Breast epithelium (tissue), 4 donors: ENCODE measurements around the gene TPRA1. TPM values are rescaled to one million over a fixed set of nuclear protein-coding genes. Genes with fewer than 3 reads are reported as not detected.

ENCODE experiments used
- DNase-seq, 2 donors: peaks; one replicate each; pipeline ENCODE4 v3.0.0-alpha.2; 2019; ENCODE audit warnings: low spot score in 2 of 2
- H3K27ac ChIP-seq, 2 donors: fragments of 200-600 bp; sonication (generic) in 1 of 2; one replicate each; pipeline ENCODE4 v1.5.1; 2016 to 2019; ENCODE audit warnings: mild to moderate bottlenecking in 1 of 2
- H3K27me3 ChIP-seq, 2 donors: fragments of 200-600 bp; sonication (generic) in 1 of 2; one replicate each; pipeline versions ENCODE4 v1.5.1 to v1.6.0; 2017 to 2019; ENCODE audit warnings: control low read depth in 1 of 2, mild to moderate bottlenecking in 1 of 2
- H3K36me3 ChIP-seq: fragments of 200-600 bp; one replicate; pipeline ENCODE4 v1.5.1; 2019
- H3K4me1 ChIP-seq, 2 donors: fragments of 200-600 bp; sonication (generic); one replicate each; pipeline ENCODE4 v1.5.1; 2016 to 2019; ENCODE audit warnings: control low read depth in 1 of 2
- H3K4me3 ChIP-seq, 3 donors: fragments of 200-600 bp; sonication (generic); 1 replicate in 2 of 3; 2 replicates in 1 of 3; pipeline ENCODE4 v1.5.1; 2016 to 2019; ENCODE audit warnings: mild to moderate bottlenecking in 3 of 3, moderate library complexity in 2 of 3
- H3K9me3 ChIP-seq, 2 donors: fragments of 200-600 bp; sonication (generic) in 1 of 2; one replicate each; pipeline ENCODE4 v1.5.1; 2016 to 2019; ENCODE audit warnings: control low read depth in 1 of 2
- POLR2A ChIP-seq: fragments of 450-650 bp; IDR thresholded peaks from one replicate; pipeline ENCODE4 v1.6.1; 2016; ENCODE audit warnings: antibody characterized with exemption, mild to moderate bottlenecking, moderate library complexity
- POLR2AphosphoS5 ChIP-seq, 3 donors: sonication (generic); formaldehyde crosslinking; IDR thresholded peaks; one replicate each; pipeline ENCODE4 v1.6.1; 2017; ENCODE audit warnings: antibody characterized with exemption in 3 of 3
- intact Hi-C: fragments of 100-400 bp; cut with DNase I; formaldehyde crosslinking; loops from one replicate; pipeline ENCODE4 v1.15.1; 2023; ENCODE audit warnings: low total_unique reads
- total RNA-seq, 3 donors: library from RNA; depleted of rRNA; stranded (reverse); fragments of >200 nt; gene quantifications; one replicate each; pipeline ENCODE4 v1.1.0, GENCODE V29; 2016
- TF ChIP-seq, protein P1 (sequence below), 3 donors: fragments of 450-650 bp; IDR thresholded peaks; one replicate each; pipeline ENCODE4 v1.5.1; 2016 to 2017; ENCODE audit warnings: antibody characterized with exemption in 3 of 3, mild to moderate bottlenecking in 3 of 3, moderate library complexity in 3 of 3

Gene TPRA1
- total RNA-seq, 3 donors from 2014 or later: 32.1 to 49.0 (median 39.8) TPM

DNA sequence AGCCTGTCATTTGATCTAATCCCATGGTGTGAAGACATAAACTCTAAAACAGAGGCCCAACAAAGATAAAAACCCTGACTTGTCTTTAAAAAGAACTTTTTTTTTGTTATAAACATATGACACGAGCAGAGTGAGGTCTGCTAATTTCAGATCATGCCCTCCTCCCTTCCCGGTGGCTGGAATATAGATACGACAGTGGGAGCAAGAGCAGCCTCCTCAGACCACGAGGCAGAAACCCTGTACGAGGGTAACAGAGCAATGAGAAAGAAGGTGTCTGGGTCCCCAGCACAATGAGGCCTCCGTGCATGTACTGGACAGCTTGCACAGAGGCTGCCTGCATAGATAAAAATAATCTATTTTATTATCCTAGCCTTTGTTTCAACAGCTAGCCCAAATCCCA, 5.8 kb downstream of the TPRA1 start:
- intact Hi-C loops: loop anchor here (5.0 kb wide), 1 partner anchor 303 kb away; no protein-coding TSS in a partner anchor
- no peak overlapping the region for H3K27ac ChIP-seq
- peaks cover 7 to 9% of the 10 kb centered on the region in 2 donors for H3K4me1 ChIP-seq
- no peaks in the 10 kb centered on the region for H3K27me3 ChIP-seq
- DNase-seq: no peak
- H3K9me3 ChIP-seq: no peaks in the 10 kb centered on the region
- TF ChIP-seq POLR2A (no peak), POLR2AphosphoS5 (IDR thresholded peaks at IDR 0.05) (no peak)
- TF ChIP-seq, protein P1, sequence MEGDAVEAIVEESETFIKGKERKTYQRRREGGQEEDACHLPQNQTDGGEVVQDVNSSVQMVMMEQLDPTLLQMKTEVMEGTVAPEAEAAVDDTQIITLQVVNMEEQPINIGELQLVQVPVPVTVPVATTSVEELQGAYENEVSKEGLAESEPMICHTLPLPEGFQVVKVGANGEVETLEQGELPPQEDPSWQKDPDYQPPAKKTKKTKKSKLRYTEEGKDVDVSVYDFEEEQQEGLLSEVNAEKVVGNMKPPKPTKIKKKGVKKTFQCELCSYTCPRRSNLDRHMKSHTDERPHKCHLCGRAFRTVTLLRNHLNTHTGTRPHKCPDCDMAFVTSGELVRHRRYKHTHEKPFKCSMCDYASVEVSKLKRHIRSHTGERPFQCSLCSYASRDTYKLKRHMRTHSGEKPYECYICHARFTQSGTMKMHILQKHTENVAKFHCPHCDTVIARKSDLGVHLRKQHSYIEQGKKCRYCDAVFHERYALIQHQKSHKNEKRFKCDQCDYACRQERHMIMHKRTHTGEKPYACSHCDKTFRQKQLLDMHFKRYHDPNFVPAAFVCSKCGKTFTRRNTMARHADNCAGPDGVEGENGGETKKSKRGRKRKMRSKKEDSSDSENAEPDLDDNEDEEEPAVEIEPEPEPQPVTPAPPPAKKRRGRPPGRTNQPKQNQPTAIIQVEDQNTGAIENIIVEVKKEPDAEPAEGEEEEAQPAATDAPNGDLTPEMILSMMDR (IDR thresholded peaks at IDR 0.05): no peak
- H3K36me3 ChIP-seq: no peaks in the 10 kb centered on the region
- H3K4me3 ChIP-seq: no peak overlapping the region

DNA sequence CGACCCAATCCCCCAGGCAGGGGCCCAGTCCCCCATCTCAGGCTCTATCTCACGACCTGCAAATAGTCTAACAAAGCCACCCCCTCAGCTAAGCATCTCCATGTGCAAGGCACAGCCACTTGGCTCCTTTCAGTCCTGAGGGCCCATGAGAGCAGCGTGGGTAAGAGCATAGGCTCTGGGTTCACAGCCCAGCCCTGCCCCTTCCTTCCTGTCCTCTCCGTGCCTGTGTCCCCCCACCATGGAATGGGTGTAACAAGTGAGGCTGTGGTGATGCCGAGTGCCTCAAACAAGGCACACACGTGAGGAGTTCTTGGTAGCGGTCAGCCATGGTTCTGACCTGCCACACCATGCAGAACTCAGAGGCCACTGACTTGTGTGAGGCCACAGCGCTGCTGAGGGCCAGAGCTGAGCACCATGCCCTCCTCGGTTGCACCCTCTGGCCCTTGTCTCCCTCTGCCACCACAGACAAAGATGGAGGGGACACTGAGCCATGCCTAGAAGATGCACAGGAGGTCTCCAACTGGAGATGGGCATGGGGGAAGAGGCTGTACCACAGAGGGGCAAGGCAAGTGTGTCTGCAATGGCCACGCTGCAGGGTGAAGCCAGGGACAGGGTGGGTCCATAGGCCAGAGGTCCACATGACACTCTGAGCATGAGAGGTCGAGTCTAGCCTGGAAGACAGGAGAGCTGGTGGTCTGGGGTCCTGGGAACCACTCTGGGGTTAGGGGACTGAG, 10.0 kb downstream of the TPRA1 start:
- TF ChIP-seq POLR2AphosphoS5 (IDR thresholded peaks at IDR 0.05): no peak
- TF ChIP-seq, protein P1 (IDR thresholded peaks at IDR 0.05): no peak
- TF ChIP-seq POLR2A: no peak
- Histone ChIP-seq H3K9me3 (no peaks in the 10 kb centered on the region), H3K4me1 (no peaks in the 10 kb centered on the region), H3K27me3 (no peaks in the 10 kb centered on the region), H3K4me3 (no peak overlapping the region), H3K36me3 (no peaks in the 10 kb centered on the region), H3K27ac (no peak overlapping the region)
- intact Hi-C loops: no loop called here
- DNase-seq: no peak

DNA sequence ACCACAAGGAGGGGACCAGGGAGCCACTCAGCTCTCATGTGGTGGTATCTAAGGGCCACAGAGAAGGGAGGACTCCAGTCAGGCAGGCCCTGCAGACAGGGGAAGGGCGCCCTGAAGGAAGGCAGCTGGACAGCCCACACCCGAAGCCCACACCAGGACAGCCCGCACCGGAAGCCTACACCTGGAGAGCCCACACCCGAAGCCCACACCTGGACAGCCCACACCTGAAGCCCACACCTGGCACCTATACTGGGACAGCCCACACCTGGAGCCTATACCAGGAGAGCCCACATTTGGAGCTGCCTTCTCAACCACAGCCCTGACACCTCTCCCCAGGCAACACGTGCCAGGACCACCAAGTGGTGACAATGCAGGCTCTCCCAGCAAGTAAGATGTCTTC, 11.7 kb downstream of the TPRA1 start:
- Histone ChIP-seq H3K27ac (no peak overlapping the region), H3K36me3 (no peaks in the 10 kb centered on the region), H3K27me3 (no peaks in the 10 kb centered on the region), H3K9me3 (no peaks in the 10 kb centered on the region), H3K4me1 (no peaks in the 10 kb centered on the region), H3K4me3 (no peak overlapping the region)
- no peak for DNase-seq
- TF ChIP-seq, protein P1 (IDR thresholded peaks at IDR 0.05): no peak
- no peak for TF ChIP-seq POLR2AphosphoS5 (IDR thresholded peaks at IDR 0.05)
- TF ChIP-seq POLR2A: no peak
- intact Hi-C loops: no loop called here

DNA sequence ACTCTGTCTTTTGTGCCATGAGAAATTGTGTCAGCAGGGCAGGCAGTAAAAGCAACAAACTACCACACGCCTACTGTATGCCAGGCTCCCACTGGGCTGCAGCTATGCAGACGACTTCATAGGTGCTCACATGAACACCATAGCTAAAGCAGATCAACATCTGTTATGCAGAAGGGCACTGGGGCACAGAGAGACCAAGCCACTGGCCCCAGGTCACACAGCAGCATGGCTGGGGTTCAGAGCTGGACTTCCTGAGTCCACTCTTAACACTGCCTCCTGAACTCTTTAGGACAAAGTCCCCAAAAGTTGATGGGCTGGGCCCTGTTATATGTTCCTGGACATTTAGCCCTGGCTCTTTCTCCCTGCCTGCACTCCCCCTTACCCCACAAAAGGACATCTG, 12.4 kb downstream of the TPRA1 start:
- intact Hi-C loops: no loop called here
- H3K4me3 ChIP-seq: no peak overlapping the region
- DNase-seq: no peak
- no peaks in the 10 kb centered on the region for H3K27me3 ChIP-seq
- no peaks in the 10 kb centered on the region for H3K4me1 ChIP-seq
- TF ChIP-seq, protein P1 (IDR thresholded peaks at IDR 0.05): no peak
- TF ChIP-seq POLR2A (no peak), POLR2AphosphoS5 (IDR thresholded peaks at IDR 0.05) (no peak)
- H3K9me3 ChIP-seq: no peaks in the 10 kb centered on the region
- H3K27ac ChIP-seq: no peak overlapping the region
- H3K36me3 ChIP-seq: no peaks in the 10 kb centered on the region

DNA sequence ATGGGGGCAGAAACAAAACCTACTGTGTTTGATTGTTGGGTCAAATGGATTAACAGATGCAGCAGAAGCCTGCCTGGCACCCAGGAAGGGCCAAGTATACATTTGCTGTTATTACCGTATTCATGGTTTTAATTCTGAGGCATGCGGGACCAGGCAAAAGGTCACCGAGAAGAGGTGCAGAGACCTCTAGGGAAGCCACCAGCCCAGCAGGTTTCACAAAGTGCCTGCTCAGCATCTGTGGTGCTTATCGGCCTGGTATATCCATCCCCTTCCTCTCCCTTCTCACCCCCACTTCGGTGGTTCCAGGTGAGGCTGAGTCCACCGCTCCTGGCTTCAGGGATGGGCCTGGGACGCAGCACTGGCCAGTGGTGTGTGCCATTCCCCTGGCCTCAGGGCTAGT, 13.1 kb downstream of the TPRA1 start:
- intact Hi-C loops: no loop called here
- no peak overlapping the region for H3K4me3 ChIP-seq
- no peak overlapping the region for H3K27ac ChIP-seq
- no peaks in the 10 kb centered on the region for H3K9me3 ChIP-seq
- H3K27me3 ChIP-seq: no peaks in the 10 kb centered on the region
- no peaks in the 10 kb centered on the region for H3K4me1 ChIP-seq
- DNase-seq: no peak
- no peaks in the 10 kb centered on the region for H3K36me3 ChIP-seq
- TF ChIP-seq POLR2A: no peak
- TF ChIP-seq, protein P1 (IDR thresholded peaks at IDR 0.05): no peak
- TF ChIP-seq POLR2AphosphoS5 (IDR thresholded peaks at IDR 0.05): no peak
